ENCODE results near the gene SOX12.
A peak's percentile ranks its signal among the peaks of the same experiment; 100 is the strongest.
"Not testable (repeated sequence)": the region's sequence is repeated elsewhere in the genome, so short reads cannot be mapped to it uniquely, and the experiment has no call there.

Gene SOX12

GRCh38 chr20:364905-365794 is 39.8 kb downstream of the SOX12 start:
- DNase-seq = no peak

GRCh38 chr20:366041-366718 is 40.8 kb downstream of the SOX12 start:
- DNase-seq = no peak

- no peak for DNase-seq
Observed at GRCh38 chr20:366719-367485, 41.5 kb downstream of the SOX12 start.

- DNase-seq = no peak
Observed at GRCh38 chr20:367486-367887, 42.1 kb downstream of the SOX12 start.

- no peak for DNase-seq
Observed at GRCh38 chr20:368915-369314, 43.6 kb downstream of the SOX12 start.

GRCh38 chr20:370151-370600 is 44.8 kb downstream of the SOX12 start:
- no peak for DNase-seq

GRCh38 chr20:370977-371754 is 45.8 kb downstream of the SOX12 start:
- no peak for DNase-seq

GRCh38 chr20:371755-372542 is 46.6 kb downstream of the SOX12 start:
- DNase-seq = peak; percentile 85

- peak; percentile 41 for DNase-seq
Observed at GRCh38 chr20:372543-373082, 47.3 kb downstream of the SOX12 start.

- DNase-seq = peak; percentile 75
Observed at GRCh38 chr20:373171-373890, 48.0 kb downstream of the SOX12 start.

GRCh38 chr20:375265-375889 is 50.0 kb downstream of the SOX12 start:
- no peak for DNase-seq

GRCh38 chr20:376089-376488 is 50.7 kb downstream of the SOX12 start:
- no peak for DNase-seq

- no peak for DNase-seq
Observed at GRCh38 chr20:376750-377149, 51.4 kb downstream of the SOX12 start.

- not testable (repeated sequence) for DNase-seq
Observed at GRCh38 chr20:377578-377977, 52.2 kb downstream of the SOX12 start.

GRCh38 chr20:378961-379336 is 53.6 kb downstream of the SOX12 start:
- DNase-seq = no peak
